ENCODE data around the gene SAP130.

The SAP130 gene

DNA sequence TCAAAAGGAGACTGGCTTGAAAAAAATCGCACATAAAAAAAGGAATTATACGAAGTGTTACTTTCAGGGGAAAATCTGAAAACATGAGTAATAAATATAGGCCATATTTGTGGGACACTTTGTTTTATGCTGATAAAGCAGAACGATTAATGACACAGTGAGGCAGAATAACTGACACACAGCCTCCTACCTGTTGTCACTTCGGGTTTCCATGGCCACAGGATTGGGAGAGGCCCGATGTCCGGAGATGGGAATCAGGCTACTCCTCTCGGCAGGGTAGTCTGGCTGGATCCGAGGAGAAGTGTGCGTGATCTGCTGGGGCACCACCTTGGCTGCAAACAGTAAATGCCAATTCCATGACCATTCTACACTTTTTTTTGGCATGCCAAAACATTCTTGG, 31.7 kb downstream of the SAP130 start:
- no peaks in the 10 kb centered on the region for H3K4me1 ChIP-seq (ENCODE audit: low read depth, poor library complexity, severe bottlenecking)

DNA sequence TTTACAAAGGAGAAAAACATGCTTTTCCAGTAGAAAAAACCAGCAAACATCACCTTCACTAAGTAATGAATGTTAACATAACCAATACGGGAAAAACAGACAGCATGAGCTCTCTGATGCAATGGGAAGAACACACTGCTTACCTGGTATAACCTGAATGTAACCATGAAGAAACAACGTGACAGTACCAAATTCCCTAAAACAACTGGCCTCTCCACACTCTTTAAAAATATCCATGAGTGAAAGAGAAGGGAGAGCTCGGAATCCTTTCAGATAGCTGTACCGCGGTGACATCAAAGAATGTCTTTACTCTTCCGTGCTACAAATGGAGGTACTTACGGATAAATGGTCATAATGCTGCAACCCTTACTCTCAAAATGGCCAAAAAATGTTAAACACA, 32.1 kb downstream of the SAP130 start:
- TF ChIP-seq, protein P1, sequence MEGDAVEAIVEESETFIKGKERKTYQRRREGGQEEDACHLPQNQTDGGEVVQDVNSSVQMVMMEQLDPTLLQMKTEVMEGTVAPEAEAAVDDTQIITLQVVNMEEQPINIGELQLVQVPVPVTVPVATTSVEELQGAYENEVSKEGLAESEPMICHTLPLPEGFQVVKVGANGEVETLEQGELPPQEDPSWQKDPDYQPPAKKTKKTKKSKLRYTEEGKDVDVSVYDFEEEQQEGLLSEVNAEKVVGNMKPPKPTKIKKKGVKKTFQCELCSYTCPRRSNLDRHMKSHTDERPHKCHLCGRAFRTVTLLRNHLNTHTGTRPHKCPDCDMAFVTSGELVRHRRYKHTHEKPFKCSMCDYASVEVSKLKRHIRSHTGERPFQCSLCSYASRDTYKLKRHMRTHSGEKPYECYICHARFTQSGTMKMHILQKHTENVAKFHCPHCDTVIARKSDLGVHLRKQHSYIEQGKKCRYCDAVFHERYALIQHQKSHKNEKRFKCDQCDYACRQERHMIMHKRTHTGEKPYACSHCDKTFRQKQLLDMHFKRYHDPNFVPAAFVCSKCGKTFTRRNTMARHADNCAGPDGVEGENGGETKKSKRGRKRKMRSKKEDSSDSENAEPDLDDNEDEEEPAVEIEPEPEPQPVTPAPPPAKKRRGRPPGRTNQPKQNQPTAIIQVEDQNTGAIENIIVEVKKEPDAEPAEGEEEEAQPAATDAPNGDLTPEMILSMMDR (conservative IDR thresholded peaks at IDR 0.05; ENCODE audit: low read depth, low read length): no peak
- no peaks in the 10 kb centered on the region for H3K4me1 ChIP-seq (ENCODE audit: low read depth, poor library complexity, severe bottlenecking)
- no peak overlapping the region for H2AFZ ChIP-seq (ENCODE audit: low read depth)
- H3K9ac ChIP-seq: no peak overlapping the region
- H3K4me3 ChIP-seq (IDR thresholded peaks at IDR 0.05; ENCODE audit: insufficient read depth, low read depth, low read length): no peak overlapping the region
- no peak overlapping the region for H3K4me2 ChIP-seq
- no peaks in the 10 kb centered on the region for H3K79me2 ChIP-seq (ENCODE audit: insufficient read depth, low read depth)
- H4K20me1 ChIP-seq (ENCODE audit: insufficient read depth): no peaks in the 10 kb centered on the region
- H3K27ac ChIP-seq: no peak overlapping the region
- H3K27me3 ChIP-seq (ENCODE audit: insufficient read depth, low read depth): no peaks in the 10 kb centered on the region
- no peaks in the 10 kb centered on the region for H3K36me3 ChIP-seq (ENCODE audit: insufficient read depth)

More for the DNA sequence above, 31.7 kb downstream of the SAP130 start:
- H3K4me2 ChIP-seq: no peak overlapping the region
- H3K9ac ChIP-seq: no peak overlapping the region
- no peaks in the 10 kb centered on the region for H4K20me1 ChIP-seq (ENCODE audit: insufficient read depth)
- no peak overlapping the region for H3K27ac ChIP-seq
- no peak overlapping the region for H2AFZ ChIP-seq (ENCODE audit: low read depth)
- H3K36me3 ChIP-seq (ENCODE audit: insufficient read depth): no peaks in the 10 kb centered on the region
- H3K79me2 ChIP-seq (ENCODE audit: insufficient read depth, low read depth): no peaks in the 10 kb centered on the region
- H3K27me3 ChIP-seq (ENCODE audit: insufficient read depth, low read depth): no peaks in the 10 kb centered on the region
- TF ChIP-seq, protein P1 (conservative IDR thresholded peaks at IDR 0.05; ENCODE audit: low read depth, low read length): no peak
- H3K4me3 ChIP-seq (IDR thresholded peaks at IDR 0.05; ENCODE audit: insufficient read depth, low read depth, low read length): no peak overlapping the region

DNA sequence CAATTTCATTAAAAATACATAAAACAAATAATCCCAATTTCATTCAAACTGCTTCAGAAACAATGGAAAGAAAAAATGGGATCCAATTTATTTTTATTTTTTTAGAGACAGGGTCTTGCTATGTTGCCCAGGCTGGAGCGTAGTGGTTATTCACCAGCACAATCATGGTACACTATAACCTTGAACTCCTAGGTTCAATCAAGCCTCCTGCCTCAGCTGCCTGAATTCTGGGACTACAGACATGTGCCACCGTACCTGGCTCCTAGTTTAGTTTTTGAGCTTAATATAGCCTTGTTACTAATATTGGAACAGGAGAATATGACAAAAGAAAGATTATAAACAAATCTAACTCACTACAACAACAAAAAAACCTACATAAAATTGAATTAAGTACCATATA, 34.2 kb downstream of the SAP130 start:
- TF ChIP-seq, protein P1 (conservative IDR thresholded peaks at IDR 0.05; ENCODE audit: low read depth, low read length): no peak
- Histone ChIP-seq H3K4me3 (IDR thresholded peaks at IDR 0.05; ENCODE audit: insufficient read depth, low read depth, low read length) (no peak overlapping the region), H3K36me3 (ENCODE audit: insufficient read depth) (no peaks in the 10 kb centered on the region), H3K27me3 (ENCODE audit: insufficient read depth, low read depth) (no peaks in the 10 kb centered on the region), H3K27ac (no peak overlapping the region), H3K79me2 (ENCODE audit: insufficient read depth, low read depth) (no peaks in the 10 kb centered on the region), H4K20me1 (ENCODE audit: insufficient read depth) (no peaks in the 10 kb centered on the region), H3K9ac (no peak overlapping the region), H2AFZ (ENCODE audit: low read depth) (no peak overlapping the region), H3K4me2 (no peak overlapping the region), H3K4me1 (ENCODE audit: low read depth, poor library complexity, severe bottlenecking) (no peaks in the 10 kb centered on the region)

DNA sequence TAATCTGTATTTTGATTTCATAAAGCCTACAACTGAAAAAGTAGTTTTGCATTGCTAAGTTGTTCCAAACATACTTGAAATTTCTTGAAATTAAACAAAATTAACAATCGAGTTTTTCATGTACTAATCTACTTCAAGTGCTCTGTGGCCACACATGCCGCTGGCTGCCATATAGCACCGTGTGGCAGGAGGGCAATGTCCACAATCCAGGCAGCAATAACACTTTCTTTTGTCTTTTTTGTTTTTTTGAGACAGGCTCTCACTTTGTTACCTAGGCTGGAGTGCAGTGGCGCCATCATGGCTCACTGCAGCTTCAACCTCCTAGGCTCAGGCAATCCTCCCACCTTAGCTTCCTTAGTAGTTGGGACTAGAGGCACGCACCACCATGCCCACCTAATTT, 36.1 kb downstream of the SAP130 start:
- Histone ChIP-seq H3K27ac (no peak overlapping the region), H3K4me3 (IDR thresholded peaks at IDR 0.05; ENCODE audit: insufficient read depth, low read depth, low read length) (no peak overlapping the region), H3K9ac (no peak overlapping the region), H2AFZ (ENCODE audit: low read depth) (no peak overlapping the region), H3K4me2 (no peak overlapping the region), H4K20me1 (ENCODE audit: insufficient read depth) (no peaks in the 10 kb centered on the region), H3K4me1 (ENCODE audit: low read depth, poor library complexity, severe bottlenecking) (no peaks in the 10 kb centered on the region), H3K27me3 (ENCODE audit: insufficient read depth, low read depth) (no peaks in the 10 kb centered on the region), H3K79me2 (ENCODE audit: insufficient read depth, low read depth) (no peaks in the 10 kb centered on the region), H3K36me3 (ENCODE audit: insufficient read depth) (no peaks in the 10 kb centered on the region)
- TF ChIP-seq, protein P1 (conservative IDR thresholded peaks at IDR 0.05; ENCODE audit: low read depth, low read length): no peak

Measured in KMS-11 (cell line).